Uterus (tissue), 4 donors: Measurements from ENCODE around the gene CCDC106. TPM values are rescaled to one million over a fixed set of nuclear protein-coding genes. Genes with fewer than 3 reads are reported as not detected.

Experiments
- DNase-seq, 2 donors: peaks; one replicate each; pipeline ENCODE4 v3.0.0-alpha.2; 2019 to 2020
- H3K27ac ChIP-seq, 2 donors: fragments of 200-600 bp; sonication (generic); 1 replicate in 1 of 2; 2 replicates in 1 of 2; pipeline ENCODE4 v1.5.1; 2016 to 2018
- H3K27me3 ChIP-seq, 2 donors: fragments of 200-600 bp; sonication (generic); one replicate each; pipeline ENCODE4 v1.5.1; 2018 to 2019; ENCODE audit warnings: control low read depth in 1 of 2
- H3K36me3 ChIP-seq, 2 donors: fragments of 200-600 bp; sonication (generic); one replicate each; pipeline ENCODE4 v1.5.1; 2019; ENCODE audit warnings: control low read depth in 1 of 2
- H3K4me1 ChIP-seq, 2 donors: fragments of 200-600 bp; sonication (generic); one replicate each; pipeline ENCODE4 v1.5.1; 2018 to 2019; ENCODE audit warnings: control low read depth in 1 of 2
- H3K4me3 ChIP-seq, 2 donors: fragments of 200-600 bp; sonication (generic); 1 replicate in 1 of 2; 2 replicates in 1 of 2; pipeline ENCODE4 v1.5.1; 2018 to 2019; ENCODE audit warnings: mild to moderate bottlenecking in 1 of 2
- H3K9me3 ChIP-seq, 2 donors: fragments of 200-600 bp; sonication (generic); one replicate each; pipeline ENCODE4 v1.5.1; 2019; ENCODE audit warnings: control low read depth in 1 of 2
- POLR2A ChIP-seq, 2 donors: fragments of 450-650 bp; IDR thresholded peaks; one replicate each; pipeline ENCODE4 v1.6.1; 2016; ENCODE audit warnings: antibody characterized with exemption in 2 of 2, mild to moderate bottlenecking in 1 of 2, moderate library complexity in 1 of 2
- intact Hi-C: fragments of 100-400 bp; cut with DNase I; formaldehyde crosslinking; loops from one replicate; pipeline ENCODE4 v1.15.1; 2023; ENCODE audit warnings: low total_unique reads
- total RNA-seq, 4 donors: library from RNA; depleted of rRNA in 3 of 4; stranded (reverse); fragments of >200 nt in 3 of 4; gene quantifications; one replicate each; pipeline versions ENCODE4 v1.1.0 to v1.2.4, GENCODE V29; 2014 to 2023
- TF ChIP-seq, protein P1 (sequence below), 4 experiments: fragments of 200-600 bp in 2 of 4; fragments of 450-650 bp in 2 of 4; sonication (generic) in 2 of 4; IDR thresholded peaks; one replicate each; pipeline ENCODE4 v1.5.1; 2016 to 2019; ENCODE audit warnings: antibody characterized with exemption in 4 of 4, mild to moderate bottlenecking in 2 of 4, moderate library complexity in 1 of 4
- donor health status: DM: yes; HTN: yes; CAD: no.

The CCDC106 gene
- total RNA-seq, 4 donors from 2014 or later: 2.9 to 25.0 (median 6.7) TPM

DNA sequence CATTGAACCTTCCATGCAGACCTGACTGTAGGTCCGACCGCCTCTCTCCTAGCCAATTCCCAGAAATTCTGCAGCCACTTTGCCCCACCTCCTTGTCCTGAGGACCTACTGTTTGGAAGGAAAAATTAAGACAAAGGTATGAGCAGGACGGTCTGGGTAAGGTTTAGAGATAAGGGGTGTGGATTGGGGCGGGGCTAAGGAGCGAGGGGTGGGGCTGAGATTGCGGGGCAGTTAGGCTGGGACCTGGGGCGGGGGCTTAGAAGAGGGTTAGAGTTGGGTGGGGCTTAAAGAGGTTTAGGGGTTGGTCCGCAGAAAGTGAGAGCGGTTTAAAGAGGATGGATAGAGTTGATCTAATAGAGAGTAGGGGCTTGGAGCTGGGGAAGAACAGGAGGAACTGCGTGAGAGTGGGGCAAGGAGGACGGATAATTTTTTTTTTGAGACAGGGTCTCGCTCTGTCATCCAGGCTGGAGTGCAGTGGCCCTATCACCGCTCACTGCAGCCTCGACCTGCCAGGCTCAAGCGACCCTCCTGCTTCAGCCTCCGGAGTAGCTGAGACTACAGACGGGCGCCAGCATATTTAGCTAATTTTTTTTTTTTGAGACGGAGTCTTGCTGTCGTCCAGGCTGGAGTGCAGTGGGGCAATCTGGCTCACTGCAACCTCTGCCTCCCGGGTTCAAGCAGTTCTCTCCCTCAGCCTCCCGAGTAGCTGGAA is 44.3 kb upstream of the CCDC106 start:
- no peaks in the 10 kb centered on the region for H3K36me3 ChIP-seq
- no peak for DNase-seq
- H3K27me3 ChIP-seq: no peaks in the 10 kb centered on the region
- H3K9me3 ChIP-seq: no peaks in the 10 kb centered on the region
- intact Hi-C loops: loop anchor here (10.0 kb wide), 1 partner anchor 89 kb away; no protein-coding TSS in a partner anchor
- no peak overlapping the region for H3K4me3 ChIP-seq
- H3K4me1 ChIP-seq: peaks cover 0 to 12% of the 10 kb centered on the region in 2 donors
- peak overlapping the region; percentile 94 to 98 for H3K27ac ChIP-seq
- TF ChIP-seq, protein P1, sequence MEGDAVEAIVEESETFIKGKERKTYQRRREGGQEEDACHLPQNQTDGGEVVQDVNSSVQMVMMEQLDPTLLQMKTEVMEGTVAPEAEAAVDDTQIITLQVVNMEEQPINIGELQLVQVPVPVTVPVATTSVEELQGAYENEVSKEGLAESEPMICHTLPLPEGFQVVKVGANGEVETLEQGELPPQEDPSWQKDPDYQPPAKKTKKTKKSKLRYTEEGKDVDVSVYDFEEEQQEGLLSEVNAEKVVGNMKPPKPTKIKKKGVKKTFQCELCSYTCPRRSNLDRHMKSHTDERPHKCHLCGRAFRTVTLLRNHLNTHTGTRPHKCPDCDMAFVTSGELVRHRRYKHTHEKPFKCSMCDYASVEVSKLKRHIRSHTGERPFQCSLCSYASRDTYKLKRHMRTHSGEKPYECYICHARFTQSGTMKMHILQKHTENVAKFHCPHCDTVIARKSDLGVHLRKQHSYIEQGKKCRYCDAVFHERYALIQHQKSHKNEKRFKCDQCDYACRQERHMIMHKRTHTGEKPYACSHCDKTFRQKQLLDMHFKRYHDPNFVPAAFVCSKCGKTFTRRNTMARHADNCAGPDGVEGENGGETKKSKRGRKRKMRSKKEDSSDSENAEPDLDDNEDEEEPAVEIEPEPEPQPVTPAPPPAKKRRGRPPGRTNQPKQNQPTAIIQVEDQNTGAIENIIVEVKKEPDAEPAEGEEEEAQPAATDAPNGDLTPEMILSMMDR (IDR thresholded peaks at IDR 0.05): no peak
- no peak for TF ChIP-seq POLR2A (IDR thresholded peaks at IDR 0.05)

DNA sequence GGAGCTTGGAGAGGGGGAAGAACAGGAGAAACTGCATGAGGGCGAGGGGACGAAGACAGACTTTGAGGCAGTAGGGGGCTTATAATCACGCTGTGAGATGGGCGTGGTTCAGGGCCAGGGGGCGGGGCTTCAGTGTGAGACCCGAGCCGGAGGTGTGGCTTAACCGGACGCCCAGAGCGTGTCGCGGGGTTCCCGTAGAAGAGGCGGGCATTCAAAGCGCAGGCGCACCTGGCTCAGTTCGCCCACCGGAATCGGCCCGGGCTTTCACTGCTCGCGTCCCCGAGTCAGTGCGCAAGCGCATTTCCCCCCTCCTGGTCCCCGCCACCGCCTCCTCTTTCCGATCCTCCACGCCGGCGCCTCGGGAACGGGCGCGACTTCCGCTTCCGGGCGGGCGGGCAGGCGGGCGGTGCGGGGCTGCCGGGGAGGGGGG is 42.8 kb upstream of the CCDC106 start:
- Histone ChIP-seq H3K4me3 (peak overlapping the region; percentile 76 to 87), H3K27me3 (no peaks in the 10 kb centered on the region), H3K36me3 (no peaks in the 10 kb centered on the region), H3K9me3 (no peaks in the 10 kb centered on the region), H3K4me1 (peaks cover 0 to 12% of the 10 kb centered on the region in 2 donors), H3K27ac (peak overlapping the region; percentile 94 to 98)
- peak; percentile 98 for DNase-seq
- intact Hi-C loops: loop anchor here (10.0 kb wide), 1 partner anchor 90 kb away; no protein-coding TSS in a partner anchor
- TF ChIP-seq, protein P1 (IDR thresholded peaks at IDR 0.05): no peak
- peak in 1 of 2 donors; percentile 32 for TF ChIP-seq POLR2A (IDR thresholded peaks at IDR 0.05)

DNA sequence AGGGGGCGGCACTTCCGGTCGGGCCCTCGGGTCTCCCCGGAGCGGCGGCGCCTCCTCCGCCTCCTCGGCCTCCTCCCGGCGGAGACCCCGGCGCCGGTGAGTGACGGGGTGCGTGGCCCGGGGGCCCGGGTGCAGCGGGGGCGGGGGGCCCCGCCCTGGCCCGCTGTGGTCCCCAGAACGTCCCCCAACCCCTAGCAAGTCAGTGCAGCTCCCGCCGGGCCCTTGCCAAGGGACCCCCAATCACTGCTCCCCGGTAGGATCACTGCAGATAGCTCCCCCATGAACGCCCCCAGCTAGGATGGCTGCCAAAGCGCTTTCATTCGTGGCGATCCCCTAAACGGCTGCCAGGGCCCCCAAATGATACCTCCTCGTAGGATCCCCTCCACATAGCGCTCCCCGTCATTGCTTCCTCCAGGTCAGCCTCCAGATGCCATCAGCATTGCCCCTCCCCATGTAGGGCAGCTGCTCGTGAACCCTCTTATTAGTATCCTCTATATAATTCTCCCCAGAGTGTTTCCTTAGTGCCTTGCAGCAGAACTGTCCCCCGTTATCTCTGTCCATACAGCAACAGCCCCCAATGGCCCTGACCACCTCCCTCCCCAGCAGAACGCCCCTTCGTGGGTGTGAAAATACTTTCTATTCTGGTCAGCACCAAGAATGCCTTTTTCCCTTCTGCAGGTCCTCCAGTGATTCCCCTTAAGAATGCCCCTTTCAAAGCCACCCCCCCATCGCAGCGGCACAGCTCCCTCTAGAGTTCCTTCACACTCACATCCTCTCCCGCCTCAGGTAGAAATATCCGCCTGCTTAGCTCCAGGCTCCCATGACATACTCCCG is 42.2 kb upstream of the CCDC106 start, which contains the start of gene ZNF865:
ZNF865 (plus strand) TSS at position 11 of the 834 bp plus-strand sequence. CDS start 7,972 bp downstream, outside the sequence.
- Histone ChIP-seq H3K9me3 (no peaks in the 10 kb centered on the region), H3K27ac (peak within 1 kb of the TSS; percentile 94 to 98), H3K36me3 (no peaks in the 10 kb centered on the region), H3K4me1 (peaks cover 0 to 10% of the 10 kb centered on the region in 2 donors), H3K27me3 (no peaks in the 10 kb centered on the region), H3K4me3 (peak within 1 kb of the TSS; percentile 76 to 87)
- intact Hi-C loops: loop anchor here (10.0 kb wide), 1 partner anchor 91 kb away; no protein-coding TSS in a partner anchor
- peak; percentile 69 to 75 for DNase-seq
- TF ChIP-seq, protein P1 (IDR thresholded peaks at IDR 0.05): peak; percentile 54 to 70 (median 62)
- TF ChIP-seq POLR2A (IDR thresholded peaks at IDR 0.05): no peak

DNA sequence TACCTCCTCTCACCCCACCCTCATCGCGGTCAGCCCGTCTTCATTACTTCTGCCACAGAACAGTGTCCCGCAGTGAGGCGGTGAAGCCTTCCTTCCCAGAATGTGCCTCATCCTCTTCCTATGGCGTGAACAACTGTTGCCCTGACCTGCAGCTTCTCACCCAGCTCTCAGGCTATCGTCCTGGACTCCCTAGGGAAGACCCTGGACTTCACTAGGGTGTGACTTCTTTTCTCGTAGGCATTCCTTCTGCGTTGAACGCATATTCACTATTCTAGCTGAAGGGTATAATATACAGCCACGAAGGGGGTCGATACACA is 41.6 kb upstream of the CCDC106 start:
- Histone ChIP-seq H3K27ac (peak overlapping the region; percentile 94 to 98), H3K4me3 (peak overlapping the region; percentile 76 to 87), H3K4me1 (peaks cover 0 to 6% of the 10 kb centered on the region in 2 donors), H3K27me3 (no peaks in the 10 kb centered on the region), H3K36me3 (no peaks in the 10 kb centered on the region), H3K9me3 (no peaks in the 10 kb centered on the region)
- intact Hi-C loops: loop anchor here (10.0 kb wide), 1 partner anchor 92 kb away; no protein-coding TSS in a partner anchor
- no peak for TF ChIP-seq POLR2A (IDR thresholded peaks at IDR 0.05)
- TF ChIP-seq, protein P1 (IDR thresholded peaks at IDR 0.05): no peak
- no peak for DNase-seq
